ENCODE data around the gene MCM9.

Gene MCM9

GRCh38 chr6:118860363-118860762 lies 74.6 kb downstream of the MCM9 start:
- DNase-seq: no peak

DNA sequence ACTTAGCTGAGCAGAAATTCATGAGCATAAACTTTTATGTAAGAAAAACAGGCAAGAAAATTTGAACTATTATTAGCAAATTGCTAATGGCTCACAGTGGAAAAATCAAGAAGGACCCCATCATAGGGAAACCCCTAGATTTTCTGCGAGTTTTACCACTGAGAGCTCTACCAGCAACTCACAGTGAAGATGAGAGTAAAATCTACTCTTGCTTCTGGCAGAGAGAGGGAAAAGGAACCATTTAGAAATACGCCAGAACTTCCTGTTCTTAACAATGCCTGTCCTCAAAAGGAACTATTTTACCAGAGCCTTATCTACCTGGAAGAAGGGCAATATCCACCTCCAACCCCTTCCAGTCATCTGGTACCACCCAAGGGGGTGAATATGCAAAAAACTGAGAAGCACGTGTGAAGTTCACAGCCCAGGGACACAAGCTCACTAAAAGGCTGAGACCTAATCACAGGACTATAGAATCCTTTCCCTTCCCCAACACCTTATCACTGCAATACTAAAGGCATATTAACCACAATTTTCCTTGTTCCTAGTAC lies 75.4 kb downstream of the MCM9 start:
- no peak for DNase-seq

GRCh38 chr6:118856301-118856700 lies 78.7 kb downstream of the MCM9 start:
- no peak for DNase-seq

DNA sequence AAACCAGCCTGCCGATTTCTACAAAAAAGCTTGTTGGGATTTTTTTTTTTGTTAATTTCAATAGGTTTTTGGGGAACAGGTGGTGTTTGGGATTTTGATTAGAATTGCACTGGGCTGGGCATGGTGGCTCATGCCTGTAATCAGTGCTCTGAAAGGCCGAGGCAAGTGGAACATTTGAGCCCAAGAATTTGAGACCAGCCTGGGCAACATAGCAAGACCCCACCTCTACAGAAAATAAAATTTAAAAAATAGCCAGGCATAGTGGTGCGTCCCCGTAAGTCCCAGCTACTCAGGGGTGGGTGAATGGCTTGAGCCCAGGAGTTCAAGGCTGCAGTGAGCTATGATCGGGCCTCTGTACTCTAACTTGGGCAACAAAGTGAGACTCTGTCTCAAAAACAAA lies 81.6 kb downstream of the MCM9 start:
- no peak for DNase-seq

DNA sequence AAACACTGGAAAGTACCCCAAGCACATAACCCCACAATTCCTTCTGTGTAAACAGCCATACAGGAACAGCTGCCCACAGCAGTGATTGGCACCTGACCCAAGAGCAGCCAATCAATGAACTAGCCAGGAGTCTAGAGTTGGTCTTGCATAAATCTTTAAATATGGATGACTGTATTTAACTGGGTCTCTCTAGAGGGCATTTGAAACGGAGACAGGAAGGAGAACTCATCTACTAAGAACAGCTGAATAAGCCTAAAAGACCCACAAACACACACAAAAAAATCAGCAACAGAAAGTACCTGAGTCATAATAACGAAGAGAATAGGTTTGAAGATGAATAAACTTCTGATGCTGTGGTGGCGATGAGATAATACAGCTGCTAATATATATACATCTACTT lies 90.0 kb downstream of the MCM9 start:
- peak; percentile 9 for DNase-seq

DNA sequence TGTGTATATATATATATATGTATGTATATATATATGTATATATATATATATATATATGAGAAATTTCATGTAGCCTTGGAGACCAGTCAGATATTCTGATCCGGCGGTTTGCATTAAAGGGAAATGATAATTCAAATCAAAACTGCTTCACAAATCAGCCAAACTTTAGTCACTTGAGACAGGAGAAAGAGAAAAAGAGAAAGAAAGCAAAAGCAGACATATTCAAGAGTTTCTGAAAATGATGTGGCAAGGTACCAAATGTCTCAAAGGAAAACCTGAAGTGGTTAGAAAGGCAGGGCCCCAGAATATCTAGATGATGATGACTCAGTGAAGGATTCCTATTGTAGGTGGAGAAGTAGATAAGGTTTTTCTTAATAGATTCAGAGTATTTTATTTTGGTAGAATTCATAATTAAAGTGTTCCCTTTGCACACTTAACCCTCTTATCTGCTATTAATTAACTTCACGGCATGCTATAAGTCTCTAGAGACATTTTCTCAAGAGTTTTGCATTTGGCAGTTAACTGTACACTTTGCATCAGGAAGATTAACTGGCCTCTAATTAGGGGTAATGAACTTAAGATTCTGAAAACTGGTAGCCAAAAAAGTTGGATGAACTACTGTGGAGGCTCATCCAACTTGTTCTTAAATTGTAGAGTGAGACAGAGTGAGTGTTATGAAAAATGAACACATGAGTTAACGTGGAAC lies 91.1 kb downstream of the MCM9 start:
- no peak for DNase-seq

- DNase-seq: no peak
These were observed 104.3 kb downstream of the MCM9 start for GRCh38 chr6:118830691-118831090.

DNA sequence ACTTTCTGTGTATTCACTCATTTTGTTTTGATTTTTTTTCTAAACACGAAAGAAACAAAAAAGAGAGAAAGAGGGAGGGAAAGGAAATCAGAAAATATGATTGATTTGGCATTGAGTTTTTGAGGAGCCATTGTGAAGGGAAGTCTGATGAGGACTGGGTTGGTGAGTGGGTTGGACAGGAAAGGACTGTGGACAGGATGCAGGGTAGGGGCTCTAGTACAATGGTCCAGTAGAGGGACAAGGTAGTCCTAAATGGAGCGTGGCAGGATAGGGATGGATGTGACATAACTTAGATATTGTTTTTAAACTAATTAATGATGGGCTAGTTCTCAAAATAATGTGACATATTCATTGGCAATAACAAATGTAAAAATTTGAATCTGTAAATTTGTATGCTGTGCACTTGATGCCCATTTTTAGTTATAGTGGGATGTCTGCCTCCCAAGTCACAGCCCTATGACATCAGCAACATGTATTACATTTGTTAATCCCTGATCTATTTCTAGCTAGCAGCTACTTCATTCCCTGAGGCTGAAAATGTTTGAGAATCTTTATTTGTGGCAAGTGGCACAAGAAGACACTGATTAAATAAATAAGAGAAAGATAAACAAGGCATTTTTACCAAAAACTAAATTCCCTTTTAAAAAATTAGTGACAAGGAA lies 105.0 kb downstream of the MCM9 start:
- no peak for DNase-seq

GRCh38 chr6:118826096-118826495 lies 108.9 kb downstream of the MCM9 start:
- DNase-seq: no peak

DNA sequence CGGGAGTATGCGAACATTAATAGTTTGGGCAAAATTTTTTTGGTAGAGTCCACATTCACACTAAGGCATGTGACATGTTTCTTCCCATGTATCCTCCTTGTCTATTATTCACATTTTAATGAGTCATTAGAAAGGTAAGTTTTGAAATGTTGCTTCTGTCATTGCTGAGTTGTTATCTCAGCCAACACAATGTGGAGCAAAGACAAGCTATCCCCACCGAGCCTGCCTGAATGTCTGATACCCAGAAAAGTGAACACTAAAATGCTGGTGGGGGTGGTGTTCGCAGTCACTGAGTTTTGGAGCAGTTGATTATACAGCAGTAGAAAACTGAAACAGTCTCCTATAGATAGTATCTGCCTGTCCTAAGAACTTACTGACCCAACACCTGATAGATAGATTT lies 109.3 kb downstream of the MCM9 start:
- no peak for DNase-seq

GRCh38 chr6:118815495-118815894 lies 119.5 kb downstream of the MCM9 start:
- no peak for DNase-seq

DNA sequence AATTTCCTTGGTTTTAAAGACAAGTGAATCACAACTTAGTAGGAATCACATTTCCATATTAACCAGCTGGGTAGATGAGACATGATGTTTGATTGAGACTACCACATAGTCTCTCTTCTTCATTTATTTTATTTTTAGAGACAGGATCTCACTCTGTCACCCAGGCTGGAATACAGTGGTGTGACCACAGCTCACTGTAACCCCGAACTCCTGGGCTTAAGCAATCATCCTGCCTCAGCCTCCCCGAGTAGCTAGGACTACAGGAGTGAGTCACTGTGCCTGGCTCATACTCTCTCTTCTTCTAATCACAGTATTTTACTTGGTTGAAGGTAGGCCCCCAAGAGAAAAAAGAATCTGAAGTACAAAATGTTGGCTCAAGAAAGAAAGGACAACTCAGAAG lies 121.2 kb downstream of the MCM9 start:
- no peak for DNase-seq

- no peak for DNase-seq
These were observed 122.0 kb downstream of the MCM9 start for GRCh38 chr6:118812970-118813369.

GRCh38 chr6:118810420-118811027 lies 124.4 kb downstream of the MCM9 start:
- DNase-seq: no peak

GRCh38 chr6:118808793-118809638 lies 125.9 kb downstream of the MCM9 start:
- DNase-seq: no peak

DNA sequence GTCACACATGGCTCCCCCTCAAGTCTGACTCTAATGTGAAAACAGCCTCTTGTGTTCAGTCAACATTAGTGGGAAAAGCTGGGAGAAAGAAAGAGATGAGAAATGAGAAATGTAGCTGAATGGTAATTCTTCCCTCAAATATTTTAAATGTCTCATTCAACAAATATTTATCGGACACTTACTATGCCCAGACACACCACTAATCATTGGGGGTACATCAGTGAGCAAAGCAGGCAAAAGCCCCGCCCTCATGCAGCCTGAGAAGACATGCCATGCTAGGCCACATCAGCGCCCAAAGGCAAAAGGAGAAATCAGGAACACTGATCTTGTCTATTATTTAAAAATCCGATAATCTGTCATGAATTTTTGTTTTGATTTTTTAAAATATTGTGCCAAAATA lies 130.9 kb downstream of the MCM9 start:
- no peak for DNase-seq

- no peak for DNase-seq
These were observed 133.7 kb downstream of the MCM9 start for GRCh38 chr6:118801257-118801656.

DNA sequence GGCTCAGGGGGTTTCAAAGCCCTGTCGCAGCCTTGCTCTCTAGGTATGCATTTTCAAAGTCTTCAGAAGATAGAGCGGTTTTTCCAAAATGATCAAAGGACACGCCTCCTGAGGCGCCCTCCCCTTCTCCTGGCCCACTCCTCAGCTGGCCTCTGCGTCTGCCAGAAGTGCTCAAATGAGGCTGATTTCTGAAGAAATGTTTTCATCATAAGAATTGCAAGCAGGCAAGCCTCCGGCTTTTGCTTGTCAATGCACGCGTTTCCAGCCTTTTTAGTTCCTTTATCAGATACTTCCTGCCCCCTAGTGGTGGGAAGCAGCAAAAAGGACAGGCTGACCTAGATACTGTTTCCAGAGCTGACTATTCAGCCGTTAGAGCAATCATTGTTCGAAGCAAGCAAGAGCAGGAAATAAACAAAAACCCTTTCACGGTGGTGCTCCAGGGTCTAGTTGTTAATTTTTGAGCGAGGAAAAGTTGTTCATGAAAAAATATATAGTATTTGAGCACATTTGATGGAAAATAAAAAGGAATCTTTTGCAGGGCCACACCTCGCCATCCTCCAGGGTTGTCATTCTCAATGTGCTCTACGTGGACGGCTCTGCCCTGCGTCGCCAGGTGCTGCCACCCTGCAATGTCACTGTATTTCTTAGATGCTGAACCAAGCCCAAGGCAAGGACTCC lies 134.4 kb downstream of the MCM9 start:
- DNase-seq: peak; percentile 91

DNA sequence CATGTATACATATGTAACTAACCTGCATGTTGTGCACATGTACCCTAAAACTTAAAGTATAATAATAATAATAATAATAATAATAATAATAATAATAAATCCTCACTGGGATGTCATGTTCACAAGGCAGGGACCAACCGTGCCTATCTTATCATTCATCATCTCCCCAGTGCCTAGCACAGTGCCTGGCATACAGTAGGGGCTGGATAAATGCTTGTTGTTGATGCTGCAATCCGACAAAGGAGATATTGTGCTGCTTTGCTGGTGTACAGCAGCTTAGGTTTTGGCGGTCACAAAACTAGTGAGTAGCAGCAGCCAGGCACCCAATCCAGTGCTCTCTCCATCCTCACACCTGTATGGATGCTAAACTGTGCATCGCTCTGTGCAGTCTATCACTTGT lies 135.1 kb downstream of the MCM9 start:
- DNase-seq: no peak

DNA sequence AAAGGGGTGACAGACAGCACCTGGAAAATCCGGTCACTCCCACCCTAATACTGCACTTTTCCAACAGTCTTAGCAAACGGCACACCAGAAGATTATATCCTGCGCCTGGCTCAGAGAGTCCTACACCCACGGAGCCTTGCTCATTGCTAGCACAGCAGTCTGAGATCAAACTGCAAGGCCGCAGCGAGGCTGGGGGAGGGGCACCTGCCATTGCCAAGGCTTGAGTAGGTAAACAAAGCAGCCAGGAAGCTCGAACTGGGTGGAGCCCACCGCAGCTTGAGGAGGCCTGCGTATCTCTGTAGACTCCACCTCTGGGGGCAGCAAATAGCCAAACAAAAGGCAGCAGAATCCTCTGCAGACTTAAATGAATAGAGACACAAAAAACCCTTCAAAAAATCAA lies 138.4 kb downstream of the MCM9 start:
- DNase-seq: peak; percentile 49

- DNase-seq: no peak
These were observed 143.5 kb downstream of the MCM9 start for GRCh38 chr6:118791499-118791898.

- DNase-seq: no peak
These were observed 145.0 kb downstream of the MCM9 start for GRCh38 chr6:118789954-118790353.

- DNase-seq: no peak
These were observed 145.5 kb downstream of the MCM9 start for GRCh38 chr6:118789419-118789818.
